HEK293 (cell line): ENCODE results near the gene MXRA8.
A peak's percentile ranks its signal among the peaks of the same experiment; 100 is the strongest.

Experiments
- GLIS2 ChIP-seq: fragments of 450-650 bp; formaldehyde crosslinking; IDR thresholded peaks from 2 replicates; pipeline ENCODE4 v1.5.1; 2016; ENCODE audit warnings: missing biosample characterization, missing genetic modification characterization
- KLF1 ChIP-seq: fragments of 450-650 bp; formaldehyde crosslinking; IDR thresholded peaks from 2 replicates; pipeline ENCODE4 v1.5.1; 2016; ENCODE audit warnings: missing biosample characterization, missing genetic modification characterization
- KLF7 ChIP-seq: fragments of 450-650 bp; formaldehyde crosslinking; IDR thresholded peaks from 2 replicates; pipeline ENCODE4 v1.5.1; 2016; ENCODE audit warnings: missing biosample characterization, missing genetic modification characterization, borderline replicate concordance
- REPIN1 ChIP-seq: fragments of 450-650 bp; formaldehyde crosslinking; IDR thresholded peaks from 2 replicates; pipeline ENCODE4 v1.5.1; 2017; ENCODE audit warnings: missing biosample characterization, missing genetic modification characterization, low read depth
- SP3 ChIP-seq: fragments of 450-650 bp; formaldehyde crosslinking; IDR thresholded peaks from 2 replicates; pipeline ENCODE4 v1.5.1; 2016; ENCODE audit warnings: missing biosample characterization, missing genetic modification characterization
- YY2 ChIP-seq: fragments of 450-650 bp; formaldehyde crosslinking; IDR thresholded peaks from 2 replicates; pipeline ENCODE4 v1.5.1; 2016; ENCODE audit warnings: missing biosample characterization, missing genetic modification characterization
- ZBTB17 ChIP-seq: fragments of 450-650 bp; formaldehyde crosslinking; IDR thresholded peaks from 2 replicates; pipeline ENCODE4 v1.5.1; 2016; ENCODE audit warnings: missing biosample characterization, missing genetic modification characterization
- ZBTB8A ChIP-seq: fragments of 450-650 bp; formaldehyde crosslinking; IDR thresholded peaks from 2 replicates; pipeline ENCODE4 v1.5.1; 2016; ENCODE audit warnings: missing biosample characterization, missing genetic modification characterization
- ZFP37 ChIP-seq: fragments of 450-650 bp; formaldehyde crosslinking; IDR thresholded peaks from 2 replicates; pipeline ENCODE4 v1.5.1; 2016; ENCODE audit warnings: missing biosample characterization, missing genetic modification characterization
- ZNF114 ChIP-seq: fragments of 450-650 bp; formaldehyde crosslinking; IDR thresholded peaks from 2 replicates; pipeline ENCODE4 v1.5.0; 2017; ENCODE audit warnings: missing biosample characterization, missing genetic modification characterization
- ZNF335 ChIP-seq: fragments of 450-650 bp; formaldehyde crosslinking; conservative IDR thresholded peaks from 2 replicates; pipeline ENCODE4 v1.5.1; 2016; ENCODE audit warnings: missing biosample characterization, missing genetic modification characterization
- ZNF354C ChIP-seq: fragments of 450-650 bp; formaldehyde crosslinking; IDR thresholded peaks from 2 replicates; pipeline ENCODE4 v1.5.1; 2016; ENCODE audit warnings: missing biosample characterization, missing genetic modification characterization, low read depth, borderline replicate concordance
- ZNF561 ChIP-seq: fragments of 450-650 bp; IDR thresholded peaks from 2 replicates; pipeline ENCODE4 v1.5.1; 2018; ENCODE audit warnings: missing biosample characterization, missing genetic modification characterization, borderline replicate concordance
- ZNF600 ChIP-seq: fragments of 450-650 bp; formaldehyde crosslinking; IDR thresholded peaks from 2 replicates; pipeline ENCODE4 v1.5.1; 2016; ENCODE audit warnings: missing biosample characterization, missing genetic modification characterization
- ZNF654 ChIP-seq: fragments of 450-650 bp; formaldehyde crosslinking; IDR thresholded peaks from 2 replicates; pipeline ENCODE4 v1.5.1; 2016; ENCODE audit warnings: low read depth, missing biosample characterization, missing genetic modification characterization
- ZXDB ChIP-seq: fragments of 450-650 bp; formaldehyde crosslinking; IDR thresholded peaks from 2 replicates; pipeline ENCODE4 v1.5.1; 2016; ENCODE audit warnings: missing biosample characterization, missing genetic modification characterization
- TF ChIP-seq, protein P1 (sequence below): fragments of 450-650 bp; formaldehyde crosslinking; IDR thresholded peaks from 2 replicates; pipeline ENCODE4; 2016; ENCODE audit warnings: missing biosample characterization, missing genetic modification characterization
- TF ChIP-seq, protein P2 (sequence below): fragments of 450-650 bp; formaldehyde crosslinking; IDR thresholded peaks from 2 replicates; pipeline ENCODE4 v1.5.1; 2016; ENCODE audit warnings: missing biosample characterization, missing genetic modification characterization
- TF ChIP-seq, protein P3 (sequence below): fragments of 450-650 bp; formaldehyde crosslinking; IDR thresholded peaks from 2 replicates; pipeline ENCODE4 v1.5.1; 2016; ENCODE audit warnings: missing biosample characterization, missing genetic modification characterization
- TF ChIP-seq, protein P4 (sequence below): fragments of 450-650 bp; formaldehyde crosslinking; IDR thresholded peaks from 2 replicates; pipeline ENCODE4 v1.5.1; 2016; ENCODE audit warnings: missing biosample characterization, missing genetic modification characterization
- TF ChIP-seq, protein P5 (sequence below): fragments of 450-650 bp; formaldehyde crosslinking; IDR thresholded peaks from 2 replicates; pipeline ENCODE4 v1.5.1; 2016; ENCODE audit warnings: missing biosample characterization, missing genetic modification characterization

MXRA8 gene

DNA sequence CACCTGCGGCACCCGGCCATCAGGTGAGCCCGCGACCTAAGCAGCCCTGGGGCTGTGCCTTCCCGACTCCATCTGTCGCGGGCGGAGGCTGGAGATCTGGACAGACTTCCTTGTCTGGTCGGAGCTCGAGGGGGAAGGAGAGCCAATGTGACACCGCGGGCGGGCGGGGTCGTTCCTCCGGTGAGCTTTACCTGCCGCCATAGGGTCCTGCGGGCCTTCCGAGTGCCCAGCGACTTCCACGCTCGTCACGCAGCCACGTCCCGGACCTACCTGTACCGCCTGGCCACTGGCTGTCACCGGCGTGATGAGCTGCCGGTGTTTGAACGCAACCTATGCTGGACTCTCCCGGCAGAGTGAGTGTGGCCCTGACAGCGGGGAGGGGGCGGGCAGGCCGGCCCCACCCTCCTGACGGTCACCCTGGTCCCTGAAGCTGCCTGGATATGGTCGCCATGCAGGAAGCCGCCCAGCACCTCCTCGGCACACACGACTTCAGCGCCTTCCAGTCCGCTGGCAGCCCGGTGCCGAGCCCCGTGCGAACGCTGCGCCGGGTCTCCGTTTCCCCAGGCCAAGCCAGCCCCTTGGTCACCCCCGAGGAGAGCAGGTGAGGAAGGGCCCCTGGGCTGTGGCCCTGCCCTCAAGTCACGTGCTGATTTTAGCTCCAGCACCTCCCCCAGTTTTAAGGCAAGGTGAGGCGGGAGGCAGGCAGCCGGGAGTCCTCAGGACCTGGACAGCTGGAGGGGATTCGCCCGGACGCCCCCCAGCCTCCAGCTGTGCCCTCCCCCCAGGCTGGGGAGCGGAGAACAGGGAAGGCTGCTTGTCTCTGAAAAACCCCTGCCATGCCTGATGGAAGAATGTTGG, 48.9 kb downstream of the MXRA8 start (continued):
- TF ChIP-seq ZXDB, result peak; percentile 57
- TF ChIP-seq REPIN1 (tag by site-specific recombination), result no peak
- TF ChIP-seq, protein P1, sequence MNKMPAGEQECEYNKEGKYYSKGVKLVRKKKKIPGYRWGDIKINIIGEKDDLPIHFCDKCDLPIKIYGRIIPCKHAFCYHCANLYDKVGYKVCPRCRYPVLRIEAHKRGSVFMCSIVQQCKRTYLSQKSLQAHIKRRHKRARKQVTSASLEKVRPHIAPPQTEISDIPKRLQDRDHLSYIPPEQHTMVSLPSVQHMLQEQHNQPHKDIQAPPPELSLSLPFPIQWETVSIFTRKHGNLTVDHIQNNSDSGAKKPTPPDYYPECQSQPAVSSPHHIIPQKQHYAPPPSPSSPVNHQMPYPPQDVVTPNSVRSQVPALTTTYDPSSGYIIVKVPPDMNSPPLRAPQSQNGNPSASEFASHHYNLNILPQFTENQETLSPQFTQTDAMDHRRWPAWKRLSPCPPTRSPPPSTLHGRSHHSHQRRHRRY (tag by site-specific recombination), result peak; percentile 30; the same call in 1 of the 2 replicates
- TF ChIP-seq, protein P2, sequence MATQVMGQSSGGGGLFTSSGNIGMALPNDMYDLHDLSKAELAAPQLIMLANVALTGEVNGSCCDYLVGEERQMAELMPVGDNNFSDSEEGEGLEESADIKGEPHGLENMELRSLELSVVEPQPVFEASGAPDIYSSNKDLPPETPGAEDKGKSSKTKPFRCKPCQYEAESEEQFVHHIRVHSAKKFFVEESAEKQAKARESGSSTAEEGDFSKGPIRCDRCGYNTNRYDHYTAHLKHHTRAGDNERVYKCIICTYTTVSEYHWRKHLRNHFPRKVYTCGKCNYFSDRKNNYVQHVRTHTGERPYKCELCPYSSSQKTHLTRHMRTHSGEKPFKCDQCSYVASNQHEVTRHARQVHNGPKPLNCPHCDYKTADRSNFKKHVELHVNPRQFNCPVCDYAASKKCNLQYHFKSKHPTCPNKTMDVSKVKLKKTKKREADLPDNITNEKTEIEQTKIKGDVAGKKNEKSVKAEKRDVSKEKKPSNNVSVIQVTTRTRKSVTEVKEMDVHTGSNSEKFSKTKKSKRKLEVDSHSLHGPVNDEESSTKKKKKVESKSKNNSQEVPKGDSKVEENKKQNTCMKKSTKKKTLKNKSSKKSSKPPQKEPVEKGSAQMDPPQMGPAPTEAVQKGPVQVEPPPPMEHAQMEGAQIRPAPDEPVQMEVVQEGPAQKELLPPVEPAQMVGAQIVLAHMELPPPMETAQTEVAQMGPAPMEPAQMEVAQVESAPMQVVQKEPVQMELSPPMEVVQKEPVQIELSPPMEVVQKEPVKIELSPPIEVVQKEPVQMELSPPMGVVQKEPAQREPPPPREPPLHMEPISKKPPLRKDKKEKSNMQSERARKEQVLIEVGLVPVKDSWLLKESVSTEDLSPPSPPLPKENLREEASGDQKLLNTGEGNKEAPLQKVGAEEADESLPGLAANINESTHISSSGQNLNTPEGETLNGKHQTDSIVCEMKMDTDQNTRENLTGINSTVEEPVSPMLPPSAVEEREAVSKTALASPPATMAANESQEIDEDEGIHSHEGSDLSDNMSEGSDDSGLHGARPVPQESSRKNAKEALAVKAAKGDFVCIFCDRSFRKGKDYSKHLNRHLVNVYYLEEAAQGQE (tag by site-specific recombination), result no peak
- TF ChIP-seq ZBTB8A (tag by site-specific recombination), result peak; percentile 50; the same call in 1 of the 2 replicates
- TF ChIP-seq ZNF600, result peak; percentile 69
- no peak for TF ChIP-seq ZNF114 (tag by site-specific recombination)
- TF ChIP-seq ZNF561, result no peak
- 0 out of 2 replicates have a peak, but pooled peaks have one; percentile 23 for TF ChIP-seq YY2
- TF ChIP-seq ZNF654 (tag by site-specific recombination), result no peak
- peak; percentile 92 for TF ChIP-seq GLIS2
- TF ChIP-seq, protein P3, sequence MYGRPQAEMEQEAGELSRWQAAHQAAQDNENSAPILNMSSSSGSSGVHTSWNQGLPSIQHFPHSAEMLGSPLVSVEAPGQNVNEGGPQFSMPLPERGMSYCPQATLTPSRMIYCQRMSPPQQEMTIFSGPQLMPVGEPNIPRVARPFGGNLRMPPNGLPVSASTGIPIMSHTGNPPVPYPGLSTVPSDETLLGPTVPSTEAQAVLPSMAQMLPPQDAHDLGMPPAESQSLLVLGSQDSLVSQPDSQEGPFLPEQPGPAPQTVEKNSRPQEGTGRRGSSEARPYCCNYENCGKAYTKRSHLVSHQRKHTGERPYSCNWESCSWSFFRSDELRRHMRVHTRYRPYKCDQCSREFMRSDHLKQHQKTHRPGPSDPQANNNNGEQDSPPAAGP (tag by site-specific recombination), result 0 out of 2 replicates have a peak, but pooled peaks have one; percentile 61
- peak; percentile 53; the same call in 1 of the 2 replicates for TF ChIP-seq SP3 (tag by site-specific recombination)
- TF ChIP-seq, protein P4, sequence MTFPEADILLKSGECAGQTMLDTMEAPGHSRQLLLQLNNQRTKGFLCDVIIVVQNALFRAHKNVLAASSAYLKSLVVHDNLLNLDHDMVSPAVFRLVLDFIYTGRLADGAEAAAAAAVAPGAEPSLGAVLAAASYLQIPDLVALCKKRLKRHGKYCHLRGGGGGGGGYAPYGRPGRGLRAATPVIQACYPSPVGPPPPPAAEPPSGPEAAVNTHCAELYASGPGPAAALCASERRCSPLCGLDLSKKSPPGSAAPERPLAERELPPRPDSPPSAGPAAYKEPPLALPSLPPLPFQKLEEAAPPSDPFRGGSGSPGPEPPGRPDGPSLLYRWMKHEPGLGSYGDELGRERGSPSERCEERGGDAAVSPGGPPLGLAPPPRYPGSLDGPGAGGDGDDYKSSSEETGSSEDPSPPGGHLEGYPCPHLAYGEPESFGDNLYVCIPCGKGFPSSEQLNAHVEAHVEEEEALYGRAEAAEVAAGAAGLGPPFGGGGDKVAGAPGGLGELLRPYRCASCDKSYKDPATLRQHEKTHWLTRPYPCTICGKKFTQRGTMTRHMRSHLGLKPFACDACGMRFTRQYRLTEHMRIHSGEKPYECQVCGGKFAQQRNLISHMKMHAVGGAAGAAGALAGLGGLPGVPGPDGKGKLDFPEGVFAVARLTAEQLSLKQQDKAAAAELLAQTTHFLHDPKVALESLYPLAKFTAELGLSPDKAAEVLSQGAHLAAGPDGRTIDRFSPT (tag by site-specific recombination), result peak; percentile 28
- 0 out of 2 replicates have a peak, but pooled peaks have one; percentile 61 for TF ChIP-seq KLF7 (tag by site-specific recombination)
- TF ChIP-seq ZFP37, result 0 out of 2 replicates have a peak, but pooled peaks have one; percentile 55
- TF ChIP-seq ZNF335, result peak; percentile 65; the same call in 1 of the 2 replicates
- no peak for TF ChIP-seq ZNF354C
- TF ChIP-seq, protein P5, sequence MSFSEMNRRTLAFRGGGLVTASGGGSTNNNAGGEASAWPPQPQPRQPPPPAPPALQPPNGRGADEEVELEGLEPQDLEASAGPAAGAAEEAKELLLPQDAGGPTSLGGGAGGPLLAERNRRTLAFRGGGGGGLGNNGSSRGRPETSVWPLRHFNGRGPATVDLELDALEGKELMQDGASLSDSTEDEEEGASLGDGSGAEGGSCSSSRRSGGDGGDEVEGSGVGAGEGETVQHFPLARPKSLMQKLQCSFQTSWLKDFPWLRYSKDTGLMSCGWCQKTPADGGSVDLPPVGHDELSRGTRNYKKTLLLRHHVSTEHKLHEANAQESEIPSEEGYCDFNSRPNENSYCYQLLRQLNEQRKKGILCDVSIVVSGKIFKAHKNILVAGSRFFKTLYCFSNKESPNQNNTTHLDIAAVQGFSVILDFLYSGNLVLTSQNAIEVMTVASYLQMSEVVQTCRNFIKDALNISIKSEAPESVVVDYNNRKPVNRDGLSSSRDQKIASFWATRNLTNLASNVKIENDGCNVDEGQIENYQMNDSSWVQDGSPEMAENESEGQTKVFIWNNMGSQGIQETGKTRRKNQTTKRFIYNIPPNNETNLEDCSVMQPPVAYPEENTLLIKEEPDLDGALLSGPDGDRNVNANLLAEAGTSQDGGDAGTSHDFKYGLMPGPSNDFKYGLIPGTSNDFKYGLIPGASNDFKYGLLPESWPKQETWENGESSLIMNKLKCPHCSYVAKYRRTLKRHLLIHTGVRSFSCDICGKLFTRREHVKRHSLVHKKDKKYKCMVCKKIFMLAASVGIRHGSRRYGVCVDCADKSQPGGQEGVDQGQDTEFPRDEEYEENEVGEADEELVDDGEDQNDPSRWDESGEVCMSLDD (tag by site-specific recombination), result peak; percentile 11
- no peak for TF ChIP-seq ZBTB17 (tag by site-specific recombination)
- peak; percentile 77 for TF ChIP-seq KLF1 (tag by site-specific recombination)
